ENCODE data around the gene PFDN4.

PFDN4 gene, protein sequence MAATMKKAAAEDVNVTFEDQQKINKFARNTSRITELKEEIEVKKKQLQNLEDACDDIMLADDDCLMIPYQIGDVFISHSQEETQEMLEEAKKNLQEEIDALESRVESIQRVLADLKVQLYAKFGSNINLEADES

DNA sequence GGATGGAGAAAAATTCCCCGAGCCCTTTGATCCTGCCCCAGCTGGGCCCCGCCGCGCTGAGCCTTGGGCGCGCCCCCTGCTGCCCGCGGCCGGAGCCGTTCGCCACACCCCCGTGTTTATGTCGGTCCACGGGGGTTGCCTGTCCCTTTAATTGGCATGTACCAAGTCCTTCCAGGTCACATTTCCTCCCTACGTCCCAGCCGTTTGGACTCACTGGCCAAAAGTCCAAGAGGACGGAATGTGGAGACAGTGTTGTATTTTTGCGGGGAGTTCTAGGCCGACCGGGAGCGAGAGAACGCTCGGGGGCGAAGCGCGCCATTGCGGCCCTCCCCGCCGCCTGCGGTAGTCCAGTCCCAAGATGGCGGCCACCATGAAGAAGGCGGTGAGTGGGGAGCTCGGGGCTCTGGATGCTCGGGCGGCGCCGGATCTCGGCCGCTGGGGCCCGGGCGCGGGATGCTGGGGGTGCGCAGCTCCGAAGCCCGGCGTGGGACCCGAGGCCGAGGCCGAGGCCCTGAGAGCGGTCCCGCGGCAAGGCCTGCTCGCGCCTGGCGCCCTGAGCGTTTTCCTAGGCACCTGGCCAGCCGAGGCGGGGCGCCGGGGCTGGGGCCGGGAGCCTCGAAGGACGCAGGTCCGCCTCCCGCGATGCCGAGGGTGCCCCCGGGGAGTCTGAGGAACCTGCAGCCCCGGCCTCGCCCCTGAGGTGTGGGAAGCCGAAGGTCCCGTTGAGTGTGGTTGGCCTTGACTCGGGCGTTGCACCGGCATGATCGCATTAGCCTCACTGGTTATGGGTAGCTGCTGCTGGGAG, at the start of gene PFDN4:
Gene PFDN4, plus strand, starts transcription at position 345 of the 805 bp plus-strand sequence. Its CDS starts 14 bp downstream, at position 359.
- peak; percentile 77 for DNase-seq

- DNase-seq, result no peak
Measured at GRCh38 chr20:54158226-54158625, 49.7 kb upstream of the PFDN4 start.

GRCh38 chr20:54158856-54159418, 49.0 kb upstream of the PFDN4 start:
- no peak for DNase-seq

DNA sequence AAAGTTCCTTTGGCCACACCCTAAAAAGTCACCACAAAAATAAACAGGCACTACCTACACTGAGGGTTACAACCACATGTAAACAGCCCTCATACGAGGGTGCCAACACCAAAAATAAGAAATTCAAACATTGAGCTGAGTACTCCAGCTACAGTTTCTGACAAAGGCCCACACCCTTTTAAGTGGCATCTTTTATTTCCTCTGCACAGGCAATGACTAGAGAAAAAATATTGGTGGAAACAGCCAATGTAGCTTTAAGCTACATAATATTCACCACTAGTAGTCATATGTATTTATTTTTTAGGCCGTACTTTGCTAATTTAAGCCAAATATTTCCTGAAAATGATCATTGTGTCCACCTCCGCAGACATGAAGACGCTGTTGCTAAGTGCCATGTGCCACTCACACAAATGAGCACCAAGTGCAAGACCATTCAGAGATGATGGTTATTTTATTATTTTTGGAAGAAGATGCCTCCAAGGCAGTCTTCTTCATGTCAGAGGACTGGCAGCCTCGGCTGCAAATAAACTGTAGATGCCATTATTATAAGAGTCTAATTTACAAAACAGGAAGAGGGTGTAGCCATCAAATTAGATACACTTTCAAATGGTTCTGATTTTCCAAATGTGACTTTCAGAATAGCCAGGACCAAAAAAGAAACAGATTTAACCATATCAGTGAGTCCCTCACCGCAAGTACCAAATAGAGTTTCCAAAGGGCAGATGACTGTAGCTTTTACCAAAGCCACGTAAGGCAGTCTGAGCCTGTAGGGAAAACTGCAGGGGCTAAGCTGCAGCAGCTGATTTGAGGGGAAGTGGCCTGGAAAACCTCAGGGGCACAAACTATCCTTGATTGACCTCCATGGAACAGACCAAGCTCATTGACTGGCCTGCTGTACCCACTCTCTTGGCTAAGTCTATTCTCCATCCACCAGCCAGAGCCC, 47.6 kb upstream of the PFDN4 start:
- DNase-seq, result no peak

- no peak for DNase-seq
Measured at GRCh38 chr20:54161008-54161820, 46.7 kb upstream of the PFDN4 start.

DNA sequence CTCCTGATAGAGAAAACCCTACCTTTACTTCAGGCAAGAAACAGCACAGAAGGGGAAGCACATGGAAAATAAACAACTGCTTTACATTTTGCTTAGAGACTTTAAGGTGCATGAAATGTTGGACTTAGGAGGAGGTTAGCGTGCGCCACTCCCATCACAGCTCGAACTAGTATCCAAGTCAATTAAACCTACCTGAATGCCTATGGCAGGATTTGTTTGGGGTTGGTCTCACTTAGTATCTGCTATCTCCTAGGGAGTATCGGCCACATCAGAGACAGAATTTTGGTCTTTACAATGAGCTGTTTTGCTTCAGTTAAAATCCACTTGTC, 46.1 kb upstream of the PFDN4 start:
- DNase-seq, result no peak

DNA sequence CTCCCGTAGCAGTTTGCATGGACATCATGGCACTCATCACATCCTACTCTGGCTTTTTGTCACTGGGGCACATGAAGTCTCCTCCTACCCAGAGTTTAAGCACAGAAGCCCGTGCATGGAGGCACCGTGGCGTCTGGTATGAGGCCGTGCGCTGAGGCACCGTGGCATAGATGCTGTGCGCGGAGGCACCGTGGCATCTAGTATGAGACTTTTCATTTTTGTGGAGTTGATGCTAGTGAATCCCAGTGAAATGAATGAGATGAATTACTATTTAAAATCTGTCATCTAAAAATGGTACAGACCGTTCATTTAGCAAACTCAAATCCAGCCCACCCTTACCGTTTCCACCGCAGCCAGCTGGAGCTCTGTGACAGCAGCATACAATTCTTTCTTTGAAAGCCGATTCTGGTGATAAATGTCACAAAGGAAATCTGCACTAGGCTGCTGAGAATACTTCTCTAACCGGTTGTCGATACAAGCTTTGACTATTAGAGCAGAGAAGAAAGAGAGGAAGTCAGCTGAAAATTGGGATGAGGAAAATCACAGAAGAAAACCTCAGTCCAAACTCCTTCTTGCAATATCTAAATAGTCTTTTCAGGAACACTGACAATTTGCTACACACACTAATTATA, 45.4 kb upstream of the PFDN4 start:
- DNase-seq, result no peak

- no peak for DNase-seq
Measured at GRCh38 chr20:54163402-54163801, 44.5 kb upstream of the PFDN4 start.

DNA sequence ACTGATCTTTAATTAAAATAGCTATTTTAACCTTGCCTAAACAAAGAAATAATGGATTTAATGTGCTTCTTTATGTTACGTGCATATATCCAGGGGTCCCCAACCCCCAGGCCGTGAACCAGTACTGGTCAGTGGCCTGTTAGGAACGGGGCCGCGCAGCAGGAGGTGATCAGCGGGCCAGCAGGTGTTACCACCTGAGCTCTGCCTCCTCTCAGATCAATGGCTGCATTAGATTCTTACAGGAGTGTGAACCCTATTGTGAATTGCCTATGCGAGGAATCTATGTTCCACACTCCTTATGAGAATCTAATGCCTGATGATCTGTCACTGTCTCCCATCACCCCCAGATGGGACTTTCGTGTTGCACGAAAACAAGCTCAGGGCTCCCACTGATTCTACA, 42.9 kb upstream of the PFDN4 start:
- DNase-seq, result no peak

- DNase-seq, result no peak
Measured at GRCh38 chr20:54165803-54166202, 42.1 kb upstream of the PFDN4 start.

GRCh38 chr20:54166987-54167662, 40.8 kb upstream of the PFDN4 start:
- no peak for DNase-seq

DNA sequence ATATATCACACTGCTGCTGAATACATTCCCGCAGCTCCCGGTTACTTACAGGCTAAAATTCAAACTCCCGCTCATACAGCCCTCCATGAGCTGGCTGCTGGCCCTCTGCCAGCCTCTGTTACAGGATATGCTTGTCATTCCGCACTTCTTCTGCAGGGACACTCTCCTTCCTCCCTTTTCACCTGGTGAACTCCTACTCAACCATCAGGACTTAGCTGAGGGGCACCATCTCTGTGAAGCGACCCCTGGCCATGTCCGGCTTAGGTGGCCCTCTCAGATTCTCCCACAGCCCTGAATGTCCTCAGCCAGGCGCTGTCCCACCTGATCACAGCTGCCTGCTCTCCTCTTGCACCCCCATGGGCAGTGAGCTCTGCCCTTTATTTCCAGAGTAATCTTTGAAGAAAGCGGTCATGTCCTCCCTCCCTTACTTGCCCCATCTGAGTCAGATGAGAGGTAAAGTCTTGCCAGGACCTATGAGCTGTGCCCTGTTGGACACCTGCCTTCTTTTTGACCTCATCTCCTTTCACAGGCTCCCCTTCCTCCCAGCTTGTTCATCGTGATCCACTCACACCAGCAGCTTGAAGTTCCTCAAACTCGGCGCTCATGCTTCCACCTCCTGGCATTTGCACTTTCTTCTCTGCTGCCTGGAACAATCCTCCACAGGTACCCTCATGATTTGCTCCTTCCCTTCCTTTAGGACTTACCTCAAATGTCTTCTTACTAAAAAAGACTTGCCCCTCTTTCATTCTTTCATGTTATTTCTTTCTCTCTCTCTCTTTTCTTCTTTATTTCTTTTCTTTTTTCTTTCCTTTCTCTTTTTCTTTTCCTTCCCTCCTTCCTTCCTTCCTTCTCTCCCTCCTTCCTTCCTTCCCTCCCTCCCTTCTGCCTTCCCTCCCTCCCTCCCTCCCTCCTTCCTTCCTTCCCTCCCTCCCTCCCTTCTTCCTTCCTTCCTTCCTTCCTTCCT, 39.7 kb upstream of the PFDN4 start:
- DNase-seq, result peak; percentile 56

DNA sequence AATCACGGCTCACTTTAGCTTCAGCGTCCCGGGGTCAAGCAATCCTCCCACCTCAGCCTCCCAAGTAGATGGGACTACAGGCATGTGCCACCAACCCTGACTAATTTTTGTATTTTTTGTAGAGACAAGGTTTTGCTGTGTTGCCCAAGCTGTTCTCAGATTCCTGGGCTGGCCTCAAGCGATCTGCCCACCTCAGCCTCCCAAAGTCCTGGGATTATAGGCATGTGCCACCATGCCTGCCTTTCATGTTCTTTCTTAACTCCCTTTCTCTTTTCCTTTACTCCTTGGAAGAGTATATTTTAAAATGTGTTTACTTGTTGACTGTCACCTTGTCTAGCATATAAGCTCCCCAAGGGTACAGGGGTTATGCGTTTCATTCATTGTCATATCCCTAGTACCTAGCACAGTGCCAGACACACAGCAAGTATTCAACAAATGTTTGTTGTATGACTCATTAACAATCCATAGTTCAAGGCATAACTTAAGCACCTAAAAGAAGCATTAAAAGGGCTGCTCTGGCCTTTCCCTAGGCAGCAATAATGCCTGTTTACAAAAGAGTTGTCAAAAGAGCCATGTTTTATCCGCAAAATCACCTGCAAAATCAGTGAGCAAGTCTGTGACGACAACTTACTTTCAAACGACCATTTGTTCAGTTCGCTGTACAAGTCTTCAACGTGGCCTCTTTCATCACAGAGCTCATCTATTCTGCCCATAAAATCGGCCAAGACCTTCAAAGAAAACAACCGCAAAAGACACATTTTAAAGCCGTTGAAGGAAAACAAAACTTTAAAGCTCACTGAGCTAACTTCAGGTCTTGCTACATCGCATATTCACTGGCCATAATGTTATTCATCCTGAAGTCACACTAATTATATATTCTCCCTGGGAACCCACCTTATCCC, 38.7 kb upstream of the PFDN4 start:
- DNase-seq, result no peak

- no peak for DNase-seq
Measured at GRCh38 chr20:54170026-54170471, 37.8 kb upstream of the PFDN4 start.

DNA sequence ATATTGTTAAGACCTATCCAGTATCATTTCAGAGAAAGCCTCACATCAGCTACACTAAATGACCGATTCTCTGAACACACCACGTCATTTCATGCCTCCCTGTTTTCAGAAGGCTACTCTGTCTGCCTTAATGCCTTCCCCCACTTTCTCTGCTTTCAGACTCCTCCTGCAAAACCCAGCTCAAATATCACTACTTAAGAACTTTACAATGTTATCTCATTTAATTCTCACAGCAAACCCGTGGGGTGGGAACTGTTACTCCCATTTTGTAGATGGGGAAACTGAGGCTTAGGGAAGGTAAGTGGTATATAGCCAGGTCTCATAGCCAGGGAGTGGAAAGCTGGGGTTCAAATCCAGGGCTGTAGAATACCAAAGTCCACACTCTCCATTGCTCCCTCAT, 36.9 kb upstream of the PFDN4 start:
- DNase-seq, result no peak

- peak; percentile 86 for DNase-seq
Measured at GRCh38 chr20:54172532-54172855, 35.4 kb upstream of the PFDN4 start.

DNA sequence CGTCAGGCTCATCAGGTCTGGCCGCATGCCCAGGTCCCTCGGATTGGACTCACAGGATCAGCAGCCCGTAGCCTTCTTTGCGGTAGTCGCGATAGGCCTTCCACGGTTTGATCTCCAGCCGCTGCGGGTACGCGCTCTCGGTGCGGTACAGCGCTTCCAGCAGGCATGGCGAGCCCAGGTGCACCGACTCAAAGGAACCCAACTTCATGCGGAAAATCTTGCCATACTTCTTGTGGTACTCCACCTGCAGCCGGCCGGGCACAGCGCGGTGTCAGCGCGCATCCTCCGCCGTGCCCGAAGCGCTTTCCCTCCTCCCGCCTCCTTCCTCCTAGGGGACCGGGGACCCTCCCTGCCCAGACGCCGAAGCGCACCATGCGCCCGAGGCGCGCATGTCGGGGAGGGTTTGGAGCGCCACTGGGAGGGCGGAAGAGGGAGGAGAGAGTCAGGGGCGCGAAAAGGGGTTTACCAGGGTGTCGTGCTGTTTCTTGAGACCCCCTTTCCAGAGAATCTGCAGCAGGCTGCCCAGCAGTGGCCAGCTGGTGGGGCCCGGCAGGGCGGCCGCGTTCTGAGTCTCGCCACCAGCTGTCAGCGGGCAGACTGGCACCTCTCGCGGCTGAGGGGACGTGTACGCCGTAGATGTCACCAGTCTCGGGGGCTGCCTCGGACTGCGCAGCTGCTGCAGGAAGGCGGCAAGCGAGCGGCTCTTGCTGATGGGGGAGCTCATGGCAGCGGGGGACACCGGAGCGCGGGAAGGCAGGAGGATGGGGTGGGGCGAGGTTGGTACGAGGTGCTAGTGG, 34.8 kb upstream of the PFDN4 start:
- peak; percentile 48 for DNase-seq

Data from NCI-H1105 treated with DMSO at 0.1 percent for 48 hours (cell line).